ENCODE measurements around the gene KLRC3.
A peak's percentile ranks its signal among the peaks of the same experiment; 100 is the strongest.

KLRC3 gene

DNA sequence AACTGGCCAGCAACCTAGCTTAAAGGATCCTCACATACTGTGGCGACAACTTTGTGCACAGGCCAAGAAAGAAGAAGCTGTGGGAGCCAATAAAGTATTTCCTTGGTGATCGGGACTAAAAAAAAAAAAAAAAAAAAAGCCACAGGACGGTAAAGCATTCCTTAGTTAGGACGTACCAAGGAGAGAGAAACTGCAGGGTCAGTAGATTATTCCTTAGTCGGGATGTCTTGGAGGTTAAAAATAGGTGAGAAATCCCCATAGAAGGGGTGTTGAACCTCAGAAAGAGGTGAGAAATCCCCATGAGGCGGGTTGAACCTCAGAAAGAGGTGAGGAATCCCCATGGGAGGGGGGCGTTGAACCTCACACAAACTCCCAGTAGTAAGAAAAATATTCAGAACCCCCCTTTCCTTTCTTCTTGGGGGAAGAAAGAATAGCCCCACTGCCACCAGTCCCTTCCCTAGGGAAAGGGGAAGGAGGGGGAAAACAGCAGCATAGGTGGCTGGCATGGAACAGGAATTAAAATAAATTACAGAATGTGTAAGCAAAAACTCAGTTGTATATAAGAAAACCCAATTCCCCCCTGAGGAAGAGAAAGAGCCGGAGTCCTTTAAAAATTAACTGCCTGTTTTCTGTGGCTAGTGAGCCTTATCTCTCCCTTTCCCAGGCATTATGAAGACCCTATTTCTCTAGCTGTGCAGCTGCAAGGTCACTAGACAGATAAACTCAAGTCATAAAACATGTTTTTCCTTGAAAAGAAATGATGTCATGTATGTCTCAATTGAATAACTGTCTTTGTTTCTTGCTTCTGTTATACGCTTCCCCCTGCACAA lies 57.4 kb downstream of the KLRC3 start:
- peak overlapping the region; percentile 96 for H3K27ac ChIP-seq
- TF ChIP-seq, protein P1, sequence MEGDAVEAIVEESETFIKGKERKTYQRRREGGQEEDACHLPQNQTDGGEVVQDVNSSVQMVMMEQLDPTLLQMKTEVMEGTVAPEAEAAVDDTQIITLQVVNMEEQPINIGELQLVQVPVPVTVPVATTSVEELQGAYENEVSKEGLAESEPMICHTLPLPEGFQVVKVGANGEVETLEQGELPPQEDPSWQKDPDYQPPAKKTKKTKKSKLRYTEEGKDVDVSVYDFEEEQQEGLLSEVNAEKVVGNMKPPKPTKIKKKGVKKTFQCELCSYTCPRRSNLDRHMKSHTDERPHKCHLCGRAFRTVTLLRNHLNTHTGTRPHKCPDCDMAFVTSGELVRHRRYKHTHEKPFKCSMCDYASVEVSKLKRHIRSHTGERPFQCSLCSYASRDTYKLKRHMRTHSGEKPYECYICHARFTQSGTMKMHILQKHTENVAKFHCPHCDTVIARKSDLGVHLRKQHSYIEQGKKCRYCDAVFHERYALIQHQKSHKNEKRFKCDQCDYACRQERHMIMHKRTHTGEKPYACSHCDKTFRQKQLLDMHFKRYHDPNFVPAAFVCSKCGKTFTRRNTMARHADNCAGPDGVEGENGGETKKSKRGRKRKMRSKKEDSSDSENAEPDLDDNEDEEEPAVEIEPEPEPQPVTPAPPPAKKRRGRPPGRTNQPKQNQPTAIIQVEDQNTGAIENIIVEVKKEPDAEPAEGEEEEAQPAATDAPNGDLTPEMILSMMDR (conservative IDR thresholded peaks at IDR 0.05): no peak

DNA sequence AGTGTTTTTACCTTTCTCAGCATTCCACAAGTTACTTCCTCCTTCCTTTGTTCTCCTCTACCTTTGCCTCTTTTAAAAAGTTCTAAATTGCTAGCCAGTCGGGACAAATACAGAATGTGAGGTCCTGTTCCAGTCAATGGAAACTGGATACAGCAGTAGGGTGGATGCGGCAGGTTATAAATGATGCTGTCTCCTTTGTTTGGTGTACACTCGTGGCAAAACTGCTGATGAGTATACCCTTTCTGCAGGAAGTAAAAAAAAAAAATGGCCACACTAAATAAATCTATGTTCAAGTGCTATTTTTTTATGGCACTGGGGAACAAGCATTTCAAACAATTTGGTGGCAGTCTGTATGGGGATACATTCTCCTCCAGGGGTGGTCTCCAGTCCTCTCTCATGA lies 58.1 kb downstream of the KLRC3 start:
- TF ChIP-seq, protein P1 (conservative IDR thresholded peaks at IDR 0.05): no peak
- peak overlapping the region; percentile 96 for H3K27ac ChIP-seq
